Ascending aorta (tissue), 2 donors: ENCODE data around the gene ZNF736. TPM values are rescaled to one million over a fixed set of nuclear protein-coding genes. Genes with fewer than 3 reads are reported as not detected.
"Not testable (repeated sequence)": the region's sequence is repeated elsewhere in the genome, so short reads cannot be mapped to it uniquely, and the experiment has no call there.

Source experiments
- DNase-seq, 2 donors: peaks; one replicate each; pipeline ENCODE4 v3.0.0-alpha.2; 2019; ENCODE audit warnings: low spot score in 2 of 2
- H3K27ac ChIP-seq, 2 donors: fragments of 200-600 bp; sonication (generic); one replicate each; pipeline ENCODE4 v1.5.1; 2016 to 2017; ENCODE audit warnings: mild to moderate bottlenecking in 1 of 2
- H3K27me3 ChIP-seq: fragments of 200-600 bp; sonication (generic); one replicate; pipeline ENCODE4 v1.5.1; 2017
- H3K36me3 ChIP-seq, 2 donors: fragments of 200-600 bp; sonication (generic); one replicate each; pipeline ENCODE4 v1.5.1; 2016
- H3K4me1 ChIP-seq, 2 donors: fragments of 200-600 bp; sonication (generic); one replicate each; pipeline ENCODE4 v1.5.1; 2016 to 2017; ENCODE audit warnings: mild to moderate bottlenecking in 1 of 2
- H3K4me3 ChIP-seq, 2 donors: fragments of 200-600 bp; sonication (generic); one replicate each; pipeline ENCODE4 v1.5.1; 2016 to 2017; ENCODE audit warnings: mild to moderate bottlenecking in 1 of 2
- H3K9me3 ChIP-seq, 2 donors: fragments of 200-600 bp; sonication (generic); one replicate each; pipeline ENCODE4 v1.5.1; 2016
- CTCF ChIP-seq, 3 experiments: fragments of 200-600 bp in 2 of 3; fragments of 450-650 bp in 1 of 3; sonication (generic) in 2 of 3; IDR thresholded peaks; one replicate each; pipeline ENCODE4 v1.5.1; 2016 to 2019; ENCODE audit warnings: antibody characterized with exemption in 3 of 3, mild to moderate bottlenecking in 1 of 3, moderate library complexity in 1 of 3
- intact Hi-C: fragments of 100-400 bp; cut with DNase I; formaldehyde crosslinking; loops from one replicate; pipeline ENCODE4 v1.15.1; 2023
- total RNA-seq: library from RNA; depleted of rRNA; stranded (reverse); fragments of >200 nt; gene quantifications from one replicate; pipeline ENCODE4 v1.1.0, GENCODE V29; 2016

The ZNF736 gene
- 6.0 TPM for total RNA-seq

GRCh38 chr7:64313740-64314491, at the start of gene ZNF736:
ZNF736 (plus strand) TSS chr7:64313961; CDS start chr7:64314151, 190 bp downstream.
- intact Hi-C loops = loop anchor here (2.0 to 10.0 kb wide), 5 partner anchors 249 to 1788 kb away; partner anchors contain the start of genes ZNF107, ZNF138 and ZNF680
- TF ChIP-seq CTCF (IDR thresholded peaks at IDR 0.05) = no peak
- Histone ChIP-seq H3K36me3 (no peaks in the 10 kb centered on the region), H3K4me3 (peak within 1 kb of the TSS; percentile 65 to 72), H3K9me3 (no peaks in the 10 kb centered on the region), H3K27me3 (no peaks in the 10 kb centered on the region), H3K4me1 (peaks cover 0 to 9% of the 10 kb centered on the region in 2 donors), H3K27ac (peak within 1 kb of the TSS; percentile 38 to 63)
- DNase-seq = peak; percentile 86 to 96

- no peak for TF ChIP-seq CTCF (IDR thresholded peaks at IDR 0.05)
- Histone ChIP-seq H3K4me1 (no peaks in the 10 kb centered on the region), H3K36me3 (no peaks in the 10 kb centered on the region), H3K27ac (no peak overlapping the region), H3K9me3 (peaks cover 0 to 39% of the 10 kb centered on the region in 2 donors), H3K4me3 (no peak overlapping the region), H3K27me3 (no peaks in the 10 kb centered on the region)
- DNase-seq = no peak
- intact Hi-C loops = no loop called here
These were observed 47.3 kb upstream of the ZNF736 start for GRCh38 chr7:64266341-64266919.

GRCh38 chr7:64277630-64278029, 36.1 kb upstream of the ZNF736 start:
- Histone ChIP-seq H3K9me3 (peaks cover 0 to 4% of the 10 kb centered on the region in 2 donors), H3K27ac (no peak overlapping the region), H3K4me1 (no peaks in the 10 kb centered on the region), H3K4me3 (no peak overlapping the region), H3K36me3 (no peaks in the 10 kb centered on the region), H3K27me3 (no peaks in the 10 kb centered on the region)
- TF ChIP-seq CTCF (IDR thresholded peaks at IDR 0.05) = no peak
- intact Hi-C loops = no loop called here
- DNase-seq = no peak

- H3K4me3 ChIP-seq = no peak overlapping the region
- no peaks in the 10 kb centered on the region for H3K36me3 ChIP-seq
- H3K9me3 ChIP-seq = no peaks in the 10 kb centered on the region
- TF ChIP-seq CTCF (IDR thresholded peaks at IDR 0.05) = no peak
- intact Hi-C loops = no loop called here
- DNase-seq = no peak
- no peaks in the 10 kb centered on the region for H3K4me1 ChIP-seq
- no peaks in the 10 kb centered on the region for H3K27me3 ChIP-seq
- no peak overlapping the region for H3K27ac ChIP-seq
These were observed 18.9 kb upstream of the ZNF736 start for GRCh38 chr7:64294701-64295420.

- intact Hi-C loops, H3K4me1 ChIP-seq, H3K27me3 ChIP-seq, H3K36me3 ChIP-seq, H3K27ac ChIP-seq, H3K4me3 ChIP-seq, DNase-seq, H3K9me3 ChIP-seq: not testable (repeated sequence)
These were observed 16.3 kb upstream of the ZNF736 start for GRCh38 chr7:64297418-64297817.
